GM21619 (cell line): Measurements from ENCODE around the gene IL32.

Experiments
- ATAC-seq: cut with Tn5 transposase; IDR thresholded peaks from one replicate; pipeline ENCODE4 v1.9.1; 2021; ENCODE audit not compliant: unreplicated experiment

Gene IL32, protein sequence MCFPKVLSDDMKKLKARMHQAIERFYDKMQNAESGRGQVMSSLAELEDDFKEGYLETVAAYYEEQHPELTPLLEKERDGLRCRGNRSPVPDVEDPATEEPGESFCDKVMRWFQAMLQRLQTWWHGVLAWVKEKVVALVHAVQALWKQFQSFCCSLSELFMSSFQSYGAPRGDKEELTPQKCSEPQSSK

GRCh38 chr16:3065069-3065741 lies at the start of gene IL32:
TSS of gene IL32 (plus strand) at chr16:3065640. CDS start at chr16:3065812, 172 bp downstream.
- peak; percentile 50 for ATAC-seq

DNA sequence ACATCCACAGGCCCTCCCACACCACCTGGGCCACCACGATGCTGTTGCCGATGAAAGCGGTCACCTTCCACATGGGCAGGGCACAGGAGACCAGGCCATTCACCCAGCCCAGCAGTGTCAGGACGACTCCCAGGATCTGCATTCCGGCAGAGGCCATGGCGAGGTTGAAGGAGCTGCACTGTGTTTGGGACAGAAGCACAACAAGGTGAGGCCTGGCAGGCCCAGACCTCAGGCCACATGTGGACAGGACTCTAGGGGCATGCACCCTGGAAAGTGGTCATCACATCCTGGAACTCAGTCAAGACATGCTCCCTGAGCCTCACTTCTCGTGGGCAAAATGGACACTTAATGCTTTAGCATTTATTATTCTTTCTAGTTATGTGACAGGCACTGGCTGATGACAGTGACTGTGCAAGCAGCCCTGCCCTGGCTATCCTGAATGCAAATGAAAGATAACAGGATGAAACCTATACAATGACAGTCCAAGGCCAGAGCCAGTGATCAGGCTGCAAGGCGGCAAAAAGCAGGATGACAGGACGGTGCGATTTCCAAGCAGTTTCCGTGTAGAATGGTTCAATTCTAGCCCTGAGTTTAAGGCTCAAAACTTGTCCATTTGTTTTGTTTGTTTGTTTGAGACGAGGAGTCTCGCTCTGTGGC lies 49.4 kb upstream of the IL32 start:
- no peak for ATAC-seq

DNA sequence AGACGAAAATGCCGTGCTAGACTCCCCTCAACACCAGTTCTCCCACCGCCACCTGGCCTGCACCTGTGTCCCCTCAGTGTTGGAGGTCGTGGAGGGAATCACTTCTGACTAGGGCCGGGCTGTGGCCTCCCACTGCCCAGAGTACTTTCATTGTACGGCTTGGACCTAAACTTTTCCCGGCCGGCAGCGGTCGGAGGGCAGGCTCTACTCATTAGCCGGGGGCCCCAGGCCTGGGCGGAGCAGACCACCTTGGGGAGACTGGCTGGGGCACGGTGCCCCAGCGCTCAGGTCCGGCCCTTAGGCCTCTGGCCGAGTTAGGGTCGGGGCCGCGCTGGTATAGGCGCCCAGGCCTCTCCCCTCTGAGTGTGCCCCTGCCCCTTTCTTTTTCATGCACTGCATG lies 48.1 kb upstream of the IL32 start:
- ATAC-seq, result no peak

DNA sequence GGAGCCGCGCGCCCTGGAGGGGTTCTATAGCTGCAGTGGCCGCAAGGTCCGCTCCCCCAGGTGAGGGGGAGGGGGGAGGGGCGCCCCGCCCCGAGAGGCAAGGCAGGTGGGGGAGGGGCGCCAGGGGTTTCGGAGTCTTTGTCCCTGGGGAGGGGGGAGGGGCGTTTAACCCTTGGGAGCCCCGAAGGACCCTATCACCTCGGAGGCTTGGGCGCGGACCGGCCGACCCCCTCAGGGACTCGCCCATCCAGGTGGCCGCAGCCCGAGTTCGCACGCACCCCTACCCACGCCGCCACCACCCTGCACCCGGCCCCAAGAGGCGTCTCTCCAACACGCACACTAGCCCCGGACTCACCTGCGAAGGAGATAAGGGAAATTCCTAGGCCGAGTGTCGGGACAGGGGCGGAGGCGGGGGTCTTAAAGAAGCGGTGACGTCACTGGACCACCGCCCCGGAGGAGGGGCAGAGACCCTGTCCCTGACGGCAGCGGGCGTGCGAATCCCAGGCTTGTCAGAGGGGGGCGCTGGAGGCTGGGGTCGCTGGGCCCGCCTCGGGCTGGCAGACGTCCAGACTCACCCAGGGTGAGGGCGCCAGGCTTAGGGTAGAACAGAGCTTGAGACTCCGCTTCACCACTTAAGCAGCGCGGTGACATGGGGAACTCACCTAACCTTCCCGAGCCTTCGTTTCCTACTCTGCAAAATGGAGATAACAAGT lies 47.5 kb upstream of the IL32 start, which contains the start of gene CLDN6:
Gene CLDN6 (minus strand): TSS at position 390 of the 713 bp plus-strand sequence. CDS start 2,162 bp downstream, outside the sequence.
- ATAC-seq, result no peak

GRCh38 chr16:3019594-3020246 lies 45.7 kb upstream of the IL32 start:
- no peak for ATAC-seq

DNA sequence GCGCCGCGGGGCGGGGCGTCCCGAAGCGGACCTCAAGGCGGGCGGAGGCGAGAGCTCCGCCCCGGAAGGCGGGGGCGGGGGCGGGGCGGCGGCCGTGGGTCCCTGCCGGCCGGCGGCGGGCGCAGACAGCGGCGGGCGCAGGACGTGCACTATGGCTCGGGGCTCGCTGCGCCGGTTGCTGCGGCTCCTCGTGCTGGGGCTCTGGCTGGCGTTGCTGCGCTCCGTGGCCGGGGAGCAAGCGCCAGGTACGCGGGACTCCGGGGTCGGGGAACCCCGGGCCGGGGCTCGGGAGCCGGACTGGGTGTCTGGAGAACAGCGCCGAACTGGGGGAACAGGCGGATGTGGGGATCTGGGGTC lies 45.2 kb upstream of the IL32 start, which contains the start of gene TNFRSF12A:
Gene TNFRSF12A (plus strand): TSS at position 122 of the 357 bp plus-strand sequence. CDS start 30 bp downstream, at position 152.
- ATAC-seq, result no peak

DNA sequence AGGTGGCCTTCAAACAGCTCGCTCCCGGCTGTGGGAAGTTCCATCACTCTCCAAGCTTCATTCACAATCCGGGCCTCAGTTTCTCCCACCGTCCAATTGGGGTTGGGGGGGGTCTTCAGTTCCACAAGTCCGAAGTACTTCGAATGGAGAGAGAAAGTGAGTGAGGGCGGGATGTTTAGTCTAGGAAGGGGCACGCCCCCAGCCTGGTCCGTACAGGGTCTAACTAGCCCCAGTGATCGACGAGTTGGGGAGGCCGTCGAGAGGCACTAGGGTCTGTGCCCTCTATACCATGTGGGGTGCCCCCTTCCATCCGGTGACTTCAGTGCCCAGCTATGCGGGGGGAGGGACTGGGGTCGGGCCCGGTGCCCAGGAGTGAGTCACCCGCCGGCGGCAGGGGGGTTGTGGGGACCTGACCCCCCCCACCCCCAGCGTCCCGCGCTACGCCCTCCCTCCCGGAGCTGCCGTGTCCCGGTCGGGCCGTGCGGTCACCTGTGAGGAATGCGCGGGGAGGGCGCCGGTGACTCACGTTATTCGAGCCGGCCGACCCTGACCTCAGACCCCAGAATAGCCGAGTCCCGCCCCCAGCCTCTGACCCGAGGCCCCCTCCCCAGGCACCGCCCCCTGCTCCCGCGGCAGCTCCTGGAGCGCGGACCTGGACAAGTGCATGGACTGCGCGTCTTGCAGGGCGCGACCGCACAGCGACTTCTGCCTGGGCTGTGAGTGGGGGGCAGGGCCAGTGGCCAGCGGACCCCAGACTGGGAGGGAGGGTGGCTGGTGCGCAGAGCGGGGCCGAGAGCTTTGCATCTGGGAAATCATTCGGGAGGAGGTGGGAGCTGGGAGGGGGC lies 44.6 kb upstream of the IL32 start:
- ATAC-seq, result no peak

- ATAC-seq, result no peak
Measured at GRCh38 chr16:3021449-3022207, 43.8 kb upstream of the IL32 start.

DNA sequence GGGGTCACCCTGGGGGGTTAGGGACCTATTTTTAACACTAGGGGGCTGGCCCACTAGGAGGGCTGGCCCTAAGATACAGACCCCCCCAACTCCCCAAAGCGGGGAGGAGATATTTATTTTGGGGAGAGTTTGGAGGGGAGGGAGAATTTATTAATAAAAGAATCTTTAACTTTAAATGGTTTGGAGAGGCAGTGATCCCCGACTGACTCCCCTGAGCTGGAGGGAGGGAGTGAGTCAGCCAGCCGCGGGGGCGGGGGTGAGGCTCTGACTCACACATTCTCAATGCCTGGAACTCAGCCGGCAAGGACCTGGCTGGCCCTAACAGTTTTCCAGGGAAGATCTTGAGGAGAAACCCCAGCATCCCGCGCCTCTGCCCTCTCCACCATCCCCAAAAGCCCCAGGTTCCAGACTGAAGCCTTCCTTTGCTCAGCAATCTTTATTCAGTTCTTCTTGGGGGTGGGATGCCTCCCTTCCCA lies 43.2 kb upstream of the IL32 start:
- ATAC-seq, result no peak

- no peak for ATAC-seq
Measured at GRCh38 chr16:3022684-3023414, 42.6 kb upstream of the IL32 start.

GRCh38 chr16:3023415-3023668 lies 42.1 kb upstream of the IL32 start:
- no peak for ATAC-seq

DNA sequence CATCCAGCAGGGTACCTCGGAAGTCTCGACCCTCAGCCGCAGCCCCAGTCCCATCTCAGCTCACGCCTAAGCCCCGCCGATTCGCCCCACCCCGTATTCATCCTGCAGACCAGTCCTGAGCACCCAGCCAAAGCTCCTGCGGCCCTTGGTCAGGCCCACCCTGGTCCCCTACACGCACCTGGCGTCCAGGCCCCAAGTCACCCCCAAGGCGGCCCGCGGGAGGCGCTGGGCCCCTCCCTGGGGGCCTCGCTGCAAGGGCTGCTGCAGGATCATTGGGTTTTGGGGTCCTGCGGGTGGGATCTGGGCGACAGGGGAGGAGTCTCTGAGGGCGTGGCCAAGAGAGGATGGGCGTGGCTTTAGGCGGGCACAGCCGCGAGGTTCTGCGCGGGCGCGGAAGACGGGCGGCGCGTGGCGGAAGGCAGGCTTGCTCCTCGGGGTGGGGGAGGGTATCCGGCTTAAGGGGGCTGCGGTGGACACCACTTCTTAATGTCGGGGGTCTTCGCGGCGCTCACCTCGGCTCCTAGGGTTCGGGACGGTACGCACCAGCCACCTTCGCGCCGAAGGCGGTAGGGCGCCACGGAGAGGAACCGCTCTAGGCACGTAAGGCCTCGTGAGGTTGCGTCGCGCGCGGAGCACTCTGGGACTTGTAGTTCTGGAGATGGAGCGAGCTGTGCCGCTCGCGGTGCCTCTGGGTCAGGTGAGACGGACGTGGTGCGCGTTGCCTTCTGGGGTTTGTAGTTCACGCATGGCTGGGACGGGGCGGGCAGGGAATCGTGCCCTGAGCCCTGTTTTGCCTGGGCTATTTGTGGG lies 41.6 kb upstream of the IL32 start, which contains the start of the genes HCFC1R1 and THOC6:
Gene HCFC1R1 (minus strand): TSS at position 274 of the 810 bp plus-strand sequence. CDS start 1 bp downstream, at position 273.
Gene THOC6 (plus strand): TSS at position 367 of the 810 bp plus-strand sequence. CDS start 292 bp downstream, at position 659.
- ATAC-seq, result peak; percentile 63

DNA sequence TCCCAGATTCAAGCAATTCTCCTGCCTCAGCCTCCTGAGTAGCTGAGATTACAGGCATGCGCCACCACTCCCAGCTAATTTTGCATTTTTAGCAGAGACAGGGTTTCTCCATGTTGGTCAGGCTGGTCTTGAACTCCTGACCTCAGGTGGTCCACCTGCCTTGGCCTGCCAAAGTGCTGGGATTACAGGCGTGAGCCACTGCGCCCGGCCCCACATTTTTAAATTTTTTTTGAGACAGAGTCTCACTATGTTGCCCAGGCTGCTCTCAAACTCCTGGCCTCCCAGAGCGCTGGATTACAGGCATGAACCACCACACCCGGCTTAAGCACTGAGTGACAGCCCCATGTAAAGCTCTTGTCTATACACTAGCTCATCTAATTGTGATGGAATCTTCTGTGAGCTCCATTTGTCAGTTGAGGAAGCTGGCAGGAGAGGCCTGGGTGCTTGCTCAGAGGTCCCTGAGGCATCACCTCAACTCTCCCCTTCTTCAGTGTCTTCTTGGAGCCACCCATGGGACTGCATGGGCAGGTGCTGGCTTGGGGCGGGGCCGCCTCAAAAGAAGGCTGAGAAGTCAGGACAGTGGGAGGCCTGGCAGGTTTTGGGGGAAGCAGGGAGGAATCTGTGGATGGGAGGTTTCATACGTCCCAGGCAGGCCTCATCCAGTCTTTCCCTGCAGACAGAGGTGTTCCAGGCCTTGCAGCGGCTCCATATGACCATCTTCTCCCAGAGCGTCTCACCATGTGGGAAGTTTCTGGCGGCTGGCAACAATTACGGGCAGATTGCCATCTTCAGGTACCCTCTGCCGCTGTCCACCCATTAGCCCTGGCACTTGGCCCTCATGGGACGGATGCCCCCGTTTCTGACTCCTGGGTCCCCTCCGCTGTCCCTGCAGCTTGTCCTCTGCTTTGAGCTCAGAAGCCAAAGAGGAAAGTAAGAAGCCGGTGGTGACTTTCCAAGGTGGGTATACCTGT lies 40.1 kb upstream of the IL32 start:
- ATAC-seq, result no peak

DNA sequence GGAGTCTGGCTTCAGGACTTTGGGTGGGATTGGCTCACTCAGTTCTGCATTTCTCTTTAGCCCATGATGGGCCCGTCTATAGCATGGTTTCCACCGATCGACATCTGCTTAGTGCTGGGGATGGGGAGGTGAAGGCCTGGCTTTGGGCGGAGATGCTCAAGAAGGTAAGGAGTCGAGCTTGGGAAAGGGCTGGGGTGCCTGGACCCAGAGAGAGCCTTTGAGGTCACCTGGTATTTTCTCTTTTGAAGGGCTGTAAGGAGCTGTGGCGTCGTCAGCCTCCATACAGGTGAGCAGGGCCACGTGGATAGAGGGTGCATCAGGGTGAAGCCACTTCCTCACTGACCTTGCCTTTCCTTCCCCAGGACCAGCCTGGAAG lies 39.4 kb upstream of the IL32 start:
- no peak for ATAC-seq

DNA sequence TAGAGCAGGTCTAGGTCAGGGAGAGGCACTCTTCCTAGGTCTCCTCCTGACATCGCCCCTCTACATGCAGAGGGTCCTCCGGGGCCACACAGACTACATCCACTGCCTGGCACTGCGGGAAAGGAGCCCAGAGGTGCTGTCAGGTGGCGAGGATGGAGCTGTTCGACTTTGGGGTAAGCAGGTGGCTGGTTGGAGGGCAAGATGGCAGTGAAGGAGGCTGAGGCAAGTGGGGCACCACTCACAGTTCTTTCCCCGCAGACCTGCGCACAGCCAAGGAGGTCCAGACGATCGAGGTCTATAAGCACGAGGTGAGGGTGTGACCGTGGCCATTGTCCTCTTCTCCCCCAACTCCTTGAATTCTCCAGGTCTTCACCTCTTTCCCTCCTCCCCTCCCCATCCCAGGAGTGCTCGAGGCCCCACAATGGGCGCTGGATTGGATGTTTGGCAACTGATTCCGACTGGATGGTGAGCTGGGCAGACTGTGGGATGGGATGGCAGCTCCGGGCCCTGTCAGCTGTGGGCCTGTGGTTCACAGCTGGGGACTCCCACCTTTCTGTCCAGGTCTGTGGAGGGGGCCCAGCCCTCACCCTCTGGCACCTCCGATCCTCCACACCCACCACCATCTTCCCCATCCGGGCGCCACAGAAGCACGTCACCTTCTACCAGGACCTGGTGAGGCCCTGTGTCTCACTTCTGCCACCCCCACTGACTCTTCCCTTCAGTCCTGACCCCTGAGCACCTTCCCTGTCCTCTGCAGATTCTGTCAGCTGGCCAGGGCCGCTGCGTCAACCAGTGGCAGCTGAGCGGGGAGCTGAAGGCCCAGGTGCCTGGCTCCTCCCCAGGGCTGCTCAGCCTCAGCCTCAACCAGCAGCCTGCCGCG lies 38.6 kb upstream of the IL32 start:
- no peak for ATAC-seq

DNA sequence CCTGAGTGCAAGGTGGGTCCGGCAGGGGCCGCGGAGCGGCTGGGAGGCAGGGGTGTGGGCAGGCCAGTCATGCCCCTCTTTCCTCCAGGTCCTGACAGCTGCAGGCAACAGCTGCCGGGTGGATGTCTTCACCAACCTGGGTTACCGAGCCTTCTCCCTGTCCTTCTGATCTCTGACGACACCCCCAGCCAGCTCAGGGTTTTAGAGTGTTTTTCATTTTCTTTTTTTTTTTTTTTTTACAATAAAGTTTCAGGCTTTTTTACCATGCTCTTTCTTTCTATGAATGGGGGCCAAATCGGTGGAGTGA lies 38.0 kb upstream of the IL32 start:
- ATAC-seq, result no peak
